GM19452 (cell line): ENCODE results near the gene SYPL1.

Experiments used
- ATAC-seq: cut with Tn5 transposase; IDR thresholded peaks from one replicate; pipeline ENCODE4 v1.9.1; 2021; ENCODE audit not compliant: unreplicated experiment

SYPL1 gene

GRCh38 chr7:106068538-106068961 lies 43.6 kb downstream of the SYPL1 start:
- ATAC-seq, result no peak

DNA sequence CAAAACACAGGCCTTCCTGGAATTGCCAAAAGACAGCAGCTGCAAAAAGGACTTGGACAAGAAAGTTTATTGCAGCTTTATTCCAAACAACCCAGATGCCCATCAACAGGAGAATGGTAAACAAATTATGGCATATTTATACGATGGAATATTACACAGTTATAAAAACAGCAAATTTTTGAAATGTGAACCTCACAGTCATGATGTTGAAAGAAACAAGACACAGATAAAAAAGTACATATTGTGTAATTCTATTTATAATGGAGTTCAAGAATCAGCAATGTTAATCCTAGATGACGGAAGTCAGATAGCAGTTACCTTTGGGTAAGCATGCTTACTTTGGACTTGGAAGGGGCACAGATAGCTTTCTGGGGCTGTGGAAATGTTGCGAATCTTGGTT lies 44.4 kb downstream of the SYPL1 start:
- no peak for ATAC-seq

GRCh38 chr7:106065575-106066500 lies 46.3 kb downstream of the SYPL1 start:
- no peak for ATAC-seq

DNA sequence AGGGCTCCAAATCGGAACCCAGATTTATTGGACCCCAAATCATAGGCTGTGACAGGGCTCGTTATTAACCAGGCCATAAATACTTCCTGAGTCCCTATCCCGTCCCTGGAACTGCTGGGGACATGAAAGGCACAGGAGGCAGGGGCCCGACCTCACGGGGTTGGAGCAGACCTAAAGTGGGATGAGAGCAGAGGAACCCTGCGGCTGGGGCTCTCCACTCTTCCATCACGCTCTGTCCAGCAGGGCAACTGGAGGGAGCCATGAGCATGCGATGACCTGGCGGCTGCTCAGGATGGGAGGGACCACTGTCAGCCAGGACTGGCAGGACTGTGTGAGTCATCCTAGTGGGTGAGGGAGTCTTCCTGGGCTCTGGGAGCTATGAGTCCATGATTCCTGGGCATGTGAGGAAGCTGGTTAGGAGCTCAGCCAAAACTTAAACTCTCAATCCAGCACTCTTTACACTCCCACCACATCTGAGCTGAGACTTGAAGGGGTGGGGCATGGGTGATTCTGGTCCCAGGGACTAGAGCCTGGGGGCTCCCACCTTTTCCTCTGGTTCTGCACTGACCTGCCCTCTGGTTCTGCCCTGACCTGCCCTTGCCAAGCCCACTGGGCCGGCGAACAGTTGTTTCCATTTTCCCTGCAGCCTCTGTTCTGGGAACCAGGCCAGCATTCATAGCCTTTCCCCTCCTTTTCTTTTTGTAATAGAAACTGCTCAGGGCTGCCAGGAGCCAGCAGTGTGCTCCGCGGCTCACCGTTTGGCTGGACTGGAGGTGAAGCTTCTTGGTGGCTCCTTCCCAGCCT lies 47.1 kb downstream of the SYPL1 start:
- no peak for ATAC-seq

DNA sequence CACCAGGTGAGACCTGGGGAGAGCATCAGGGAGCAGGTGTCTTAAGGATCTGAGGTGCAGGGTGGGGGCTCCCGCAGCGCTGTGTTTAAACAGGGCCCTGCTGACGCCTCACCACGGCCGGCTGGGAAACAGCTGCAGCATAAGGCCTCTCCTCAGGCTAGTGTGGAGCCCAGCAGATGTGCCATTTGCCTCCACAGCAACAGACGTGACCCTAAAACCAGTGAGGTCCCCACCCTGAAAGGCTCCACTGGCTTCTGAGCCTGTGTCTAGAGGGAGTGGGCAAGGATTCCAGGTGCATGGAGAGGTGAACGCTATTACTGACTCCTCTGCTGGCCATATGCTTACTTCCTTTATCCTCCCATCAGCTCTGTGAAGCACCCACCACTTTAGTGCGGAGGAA lies 47.8 kb downstream of the SYPL1 start:
- ATAC-seq, result no peak

DNA sequence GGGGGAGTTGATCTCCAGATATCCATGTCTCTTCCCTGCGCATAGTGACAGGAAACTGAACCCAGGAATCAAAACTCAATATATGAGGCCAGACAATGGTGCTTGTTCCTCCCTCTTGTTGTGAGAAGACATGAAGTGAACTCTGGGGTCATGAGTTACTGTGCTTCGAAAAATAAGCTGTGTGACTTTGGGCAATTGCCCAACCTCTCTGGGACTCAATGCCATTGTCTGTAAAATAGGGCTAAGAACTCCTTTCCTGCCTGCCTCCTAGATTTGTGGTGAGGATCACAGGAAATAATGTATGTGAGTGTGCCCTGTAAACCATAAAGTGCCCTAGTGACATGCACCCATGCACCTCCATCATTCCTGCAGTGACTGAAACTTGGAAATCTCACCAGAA lies 48.4 kb downstream of the SYPL1 start:
- no peak for ATAC-seq

- no peak for ATAC-seq
Measured at GRCh38 chr7:106063024-106063423, 49.1 kb downstream of the SYPL1 start.

DNA sequence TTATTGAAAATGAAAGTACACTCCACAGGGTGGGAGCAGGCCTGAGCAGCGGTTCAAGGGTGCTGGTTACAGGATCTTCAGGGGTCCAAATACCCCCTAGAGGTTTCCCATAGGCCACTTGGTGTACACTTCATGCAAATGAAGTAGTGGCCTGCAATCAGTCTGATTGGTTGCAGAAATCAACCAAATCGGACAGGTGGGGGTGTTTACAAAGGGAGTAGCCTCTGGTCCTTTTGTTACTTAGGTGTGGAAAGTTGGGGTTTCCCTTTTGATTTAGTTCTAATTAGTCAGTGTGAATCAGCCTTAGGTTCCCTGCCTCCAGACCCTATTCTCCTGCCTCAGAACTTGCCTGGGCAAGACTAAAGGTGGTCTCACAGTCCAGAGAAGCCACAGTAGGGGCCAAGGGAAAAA lies 49.6 kb downstream of the SYPL1 start:
- no peak for ATAC-seq

- no peak for ATAC-seq
Measured at GRCh38 chr7:106062006-106062405, 50.1 kb downstream of the SYPL1 start.

DNA sequence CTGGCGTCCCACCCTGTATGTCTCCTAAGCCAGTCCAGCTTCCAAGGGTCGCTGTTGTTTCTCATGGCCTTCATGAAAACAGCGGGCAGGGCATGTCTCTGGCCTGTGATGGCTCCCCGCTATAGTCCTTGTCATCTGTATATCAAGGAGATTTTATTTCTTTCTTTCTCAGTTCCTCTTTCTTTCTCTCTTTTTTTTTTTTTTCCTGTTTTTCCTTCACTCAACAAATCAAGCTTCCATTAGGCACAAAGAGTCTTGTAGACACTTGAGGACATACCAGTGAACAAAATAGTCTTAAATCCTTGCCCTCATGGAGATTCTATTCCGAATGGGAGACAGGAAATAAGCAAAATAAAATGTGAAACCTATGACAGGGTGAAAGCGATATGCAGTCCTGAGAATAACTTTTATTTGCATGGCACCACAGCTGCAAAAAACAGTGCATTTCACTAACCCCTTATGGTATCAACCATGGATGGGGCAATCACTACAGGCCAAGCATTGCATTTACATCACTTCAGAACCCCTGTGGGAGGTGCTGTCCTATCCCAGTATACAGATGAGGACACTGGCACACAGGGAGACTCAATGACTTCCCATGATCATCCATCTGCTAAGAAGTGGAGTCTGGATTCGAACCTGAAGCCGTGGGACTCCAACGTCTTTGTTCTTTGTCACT lies 50.7 kb downstream of the SYPL1 start:
- peak; percentile 28 for ATAC-seq

DNA sequence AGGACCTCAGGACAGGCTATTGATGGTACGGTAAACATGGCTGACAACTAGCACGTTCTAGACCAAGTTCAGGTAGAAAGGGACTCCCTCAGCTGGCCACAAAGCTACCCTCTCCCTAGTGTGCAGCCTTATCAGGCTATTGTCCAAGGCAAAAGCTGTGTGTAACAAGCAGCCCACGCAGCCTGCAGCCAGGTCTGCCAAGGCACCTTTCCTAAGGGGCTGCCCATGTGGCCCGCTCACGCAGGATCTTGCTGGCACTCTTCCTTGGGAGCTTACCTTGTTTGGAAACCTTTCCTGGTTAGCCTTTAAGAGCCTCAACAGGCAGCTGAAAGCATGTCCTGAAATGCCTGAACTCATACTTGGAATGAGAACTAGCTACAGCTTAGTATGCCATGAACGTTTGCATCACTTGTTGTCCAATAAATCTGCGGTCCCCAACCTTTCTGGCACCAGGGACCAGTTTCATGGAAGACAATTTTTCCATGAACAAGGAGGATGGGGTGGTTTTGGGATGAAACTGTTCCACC lies 51.7 kb downstream of the SYPL1 start:
- ATAC-seq, result no peak

GRCh38 chr7:106059556-106059955 lies 52.6 kb downstream of the SYPL1 start:
- no peak for ATAC-seq

GRCh38 chr7:106058928-106059324 lies 53.2 kb downstream of the SYPL1 start:
- no peak for ATAC-seq

DNA sequence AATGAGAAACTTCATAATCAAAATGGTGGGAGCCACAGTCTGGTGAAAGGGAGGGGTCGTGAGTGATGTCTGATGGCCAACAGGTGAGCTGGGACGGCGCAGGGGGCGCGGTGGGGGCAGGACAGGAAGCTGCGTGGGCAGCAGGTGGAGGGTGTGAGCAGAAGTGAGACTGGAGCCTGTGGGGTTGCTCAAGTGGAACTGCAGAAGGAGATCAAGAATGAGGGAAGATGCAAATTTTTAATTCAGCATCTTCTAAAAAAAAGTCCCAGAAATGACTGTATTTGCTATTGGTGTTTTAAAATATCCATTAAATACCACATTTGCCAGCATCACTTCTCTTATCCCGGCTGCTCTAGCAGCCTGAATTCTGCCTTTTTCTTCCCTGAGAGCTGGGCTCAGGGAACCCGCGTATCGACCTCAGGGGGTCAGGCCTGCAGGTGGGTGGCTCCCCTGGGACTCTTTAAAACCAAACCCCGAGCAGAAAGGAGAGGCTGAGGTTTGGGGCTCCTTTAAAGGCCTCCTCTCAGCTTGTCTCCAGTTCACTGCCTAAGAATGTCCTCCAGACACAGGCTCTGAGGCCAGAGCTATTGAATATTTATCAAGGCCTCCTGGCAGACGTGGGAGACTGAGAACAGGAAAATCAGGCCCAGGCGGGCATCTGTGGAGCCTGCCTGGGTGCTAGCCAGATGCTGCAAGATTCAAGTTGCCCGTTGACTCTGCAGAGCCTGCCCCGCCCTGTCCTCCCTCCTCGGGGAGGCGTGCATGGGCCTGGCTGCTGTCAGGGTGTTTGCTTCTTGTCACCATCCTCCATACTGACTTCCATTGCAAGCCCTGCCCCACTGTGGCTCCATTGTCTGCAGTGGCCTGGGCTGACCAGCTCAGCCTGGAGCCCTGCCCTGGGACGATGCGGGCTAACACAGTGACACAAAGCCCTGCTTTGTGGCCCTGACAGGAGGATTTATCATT lies 53.9 kb downstream of the SYPL1 start:
- peak; percentile 65 for ATAC-seq

DNA sequence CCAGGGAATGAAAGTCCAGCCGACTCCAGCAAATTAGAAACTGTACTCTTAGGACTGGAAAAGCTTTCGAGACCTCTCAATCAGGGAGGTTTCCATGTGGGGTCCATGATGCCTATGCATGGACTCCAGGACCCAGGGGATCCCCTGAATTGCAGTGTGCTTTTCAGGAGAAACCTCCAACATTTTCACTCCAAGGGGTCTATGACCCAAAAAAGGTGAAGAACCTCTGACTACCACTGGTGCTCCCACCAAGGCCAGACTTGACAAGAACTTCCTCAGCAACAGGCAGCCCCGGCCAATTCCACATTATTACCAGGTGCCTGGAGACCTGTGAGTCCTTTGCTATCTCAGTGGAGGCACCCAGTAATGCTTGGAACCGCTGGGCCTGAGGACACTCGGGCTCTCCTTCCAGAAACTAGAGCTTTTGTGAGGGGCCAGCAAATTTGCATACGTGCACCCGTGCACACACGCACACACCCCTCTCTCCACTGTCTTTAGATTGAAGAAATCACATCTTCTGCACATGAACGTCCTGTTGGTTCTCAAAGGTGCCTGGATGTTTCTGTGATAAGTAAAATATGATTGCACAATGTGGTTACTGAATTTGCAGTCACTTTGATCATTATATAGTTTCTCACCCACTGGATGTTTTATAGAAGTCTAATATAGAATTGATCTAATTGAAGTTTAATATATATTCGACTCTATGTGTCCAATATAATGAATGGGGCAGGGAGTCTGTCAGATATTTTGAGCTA lies 54.7 kb downstream of the SYPL1 start:
- ATAC-seq, result no peak

DNA sequence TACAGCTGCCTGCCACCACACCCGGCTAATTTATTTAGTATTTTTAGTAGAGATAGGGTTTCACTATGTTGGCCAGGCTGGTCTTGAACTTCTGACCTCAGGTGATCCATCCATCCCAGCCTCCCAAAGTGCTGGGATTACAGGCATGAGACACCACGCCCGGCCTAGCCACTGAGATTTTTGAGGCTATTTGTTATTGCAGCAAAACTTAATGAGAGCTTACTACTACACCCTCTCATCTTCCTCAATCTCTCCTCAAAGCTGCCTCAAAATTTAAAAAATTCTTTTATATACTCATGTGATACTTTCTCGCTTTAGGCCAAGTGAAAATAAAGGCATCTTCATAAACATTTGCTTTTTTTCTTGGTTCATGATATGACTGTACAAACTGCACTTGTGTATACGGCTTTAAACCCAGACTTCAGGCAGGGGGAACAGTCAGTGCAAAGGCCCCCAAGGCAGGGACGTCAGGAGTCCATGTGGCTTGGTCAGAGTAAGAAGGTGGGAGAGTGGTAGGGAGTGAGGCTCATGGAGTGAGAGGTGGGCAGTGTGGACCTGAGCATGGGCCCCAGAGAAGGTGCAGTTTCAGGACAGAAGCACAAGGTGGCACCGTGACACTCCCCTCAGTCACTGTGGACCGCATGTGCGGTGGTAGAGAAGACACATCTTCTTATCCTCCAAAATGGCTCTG lies 55.5 kb downstream of the SYPL1 start:
- ATAC-seq, result peak; percentile 38

- ATAC-seq, result no peak
Measured at GRCh38 chr7:106054971-106055532, 57.1 kb downstream of the SYPL1 start.

DNA sequence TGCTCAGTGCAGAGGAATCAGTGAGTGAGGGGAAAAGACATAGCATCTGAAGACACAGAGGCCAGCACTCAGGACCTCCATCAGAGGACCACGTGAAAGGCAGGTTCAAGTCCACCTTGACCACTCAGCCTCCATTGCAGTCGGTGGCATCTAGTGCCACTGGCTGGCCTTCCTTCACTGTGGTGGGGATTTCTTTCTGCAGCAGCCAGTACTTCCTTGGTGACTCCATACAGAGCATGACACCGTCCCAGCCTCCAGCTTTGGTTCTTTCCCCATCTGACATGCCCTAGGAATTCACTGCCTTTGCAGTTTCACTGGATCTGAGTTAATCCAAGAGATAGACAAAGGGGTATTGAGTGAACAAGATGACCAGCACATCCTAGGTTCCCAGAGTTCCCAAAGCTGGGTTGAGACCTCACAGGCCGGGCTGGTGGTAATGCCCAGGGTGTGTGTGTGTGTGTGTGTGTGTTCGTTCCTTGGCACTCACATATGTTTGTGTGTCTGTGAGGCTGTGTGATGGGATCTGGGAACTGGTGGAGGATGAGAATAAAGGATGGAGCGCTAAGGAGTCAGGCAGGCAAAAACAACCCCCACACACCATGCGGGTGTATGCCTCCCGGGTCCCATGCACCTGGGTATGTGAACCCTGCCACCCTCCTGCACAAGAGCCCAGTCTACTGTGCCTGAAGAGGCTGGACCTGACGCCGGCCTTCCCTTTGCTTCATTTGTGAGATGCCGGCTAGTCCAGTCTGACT lies 57.8 kb downstream of the SYPL1 start:
- ATAC-seq, result no peak
